ENCODE measurements around the gene IQCE.

The IQCE gene

GRCh38 chr7:2604608-2605174 is 45.9 kb downstream of the IQCE start:
- H3K4me1 ChIP-seq (ENCODE audit: control insufficient read depth, low read length) = peaks cover 11% of the 10 kb centered on the region
- no peaks in the 10 kb centered on the region for H3K9me2 ChIP-seq (replicated peaks; ENCODE audit: control insufficient read depth, low read length)
- peaks cover 5% of the 10 kb centered on the region; the same call in 1 of the 2 replicates for H3F3A ChIP-seq (ENCODE audit: control insufficient read depth, insufficient read depth)
- no peak overlapping the region for H3K4me3 ChIP-seq (ENCODE audit: low read length)
- no peaks in the 10 kb centered on the region; the same call in 1 of the 2 replicates for H4K20me1 ChIP-seq (ENCODE audit: control insufficient read depth, insufficient read depth, low read depth, low read length)
- no peaks in the 10 kb centered on the region for H3K36me3 ChIP-seq (ENCODE audit: control insufficient read depth, low read length)
- no peak overlapping the region for H3K27ac ChIP-seq (ENCODE audit: low read depth, low read length)
- H3K27me3 ChIP-seq (ENCODE audit: control insufficient read depth, low read length) = no peaks in the 10 kb centered on the region
- no peak overlapping the region for H3K4me2 ChIP-seq (ENCODE audit: low read length)
- no peaks in the 10 kb centered on the region for H3K79me2 ChIP-seq (ENCODE audit: control insufficient read depth, low read length)
- no peaks in the 10 kb centered on the region for H3K9me3 ChIP-seq (ENCODE audit: control insufficient read depth, insufficient read depth, low read length)
- no peak for TF ChIP-seq CTCF (IDR thresholded peaks at IDR 0.05; ENCODE audit: low read depth, low read length, poor library complexity, severe bottlenecking)
- no peak for TF ChIP-seq EZH2phosphoT487 (IDR thresholded peaks at IDR 0.05; ENCODE audit: borderline replicate concordance, low read length)

DNA sequence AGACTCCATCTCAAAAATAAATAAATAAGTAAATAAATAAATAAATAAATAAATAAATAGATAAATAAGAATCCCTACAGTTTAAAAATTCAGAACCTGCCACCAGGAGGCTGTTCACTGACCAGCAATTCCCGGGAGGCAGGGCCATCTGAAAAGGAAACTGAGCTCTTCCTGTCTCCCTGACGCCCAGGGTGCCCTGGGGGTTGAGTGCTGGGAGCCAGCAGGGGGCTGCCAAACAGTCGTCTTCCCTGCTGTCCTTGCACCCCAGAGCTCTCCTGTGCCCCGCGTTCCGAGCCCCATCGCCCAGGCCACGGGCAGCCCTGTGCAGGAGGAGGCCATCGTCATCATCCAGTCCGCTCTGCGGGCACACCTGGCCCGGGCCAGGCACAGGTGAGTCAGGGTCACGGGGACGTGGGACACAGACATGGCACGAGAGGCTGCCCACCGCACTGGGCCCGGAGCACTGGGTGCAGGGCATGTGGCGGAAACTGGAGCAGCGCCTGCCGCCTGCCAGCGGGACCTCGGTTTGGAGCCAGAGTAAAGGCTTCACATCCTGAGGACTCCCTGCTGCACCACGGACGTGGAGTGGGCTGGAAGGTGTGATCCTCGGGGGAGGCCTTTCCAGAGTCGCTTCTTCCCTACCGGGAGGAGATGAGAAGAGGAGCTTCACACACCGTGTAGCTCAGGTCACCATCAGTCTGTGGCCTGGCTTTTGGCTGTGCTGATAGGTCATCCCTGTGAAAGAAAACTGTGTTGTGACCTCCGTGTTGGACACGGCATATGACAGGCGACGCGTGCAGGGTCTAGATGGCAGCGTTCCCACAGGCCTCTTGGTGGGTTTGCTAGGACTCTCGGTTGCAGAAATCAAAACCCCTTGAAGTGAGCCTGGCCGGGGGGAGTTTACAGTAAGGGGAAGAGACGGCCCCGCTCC is 47.1 kb downstream of the IQCE start:
- no peaks in the 10 kb centered on the region; the same call in 1 of the 2 replicates for H4K20me1 ChIP-seq (ENCODE audit: control insufficient read depth, insufficient read depth, low read depth, low read length)
- no peak overlapping the region for H3K4me2 ChIP-seq (ENCODE audit: low read length)
- H3K9me3 ChIP-seq (ENCODE audit: control insufficient read depth, insufficient read depth, low read length) = no peaks in the 10 kb centered on the region
- peaks cover 11% of the 10 kb centered on the region for H3K4me1 ChIP-seq (ENCODE audit: control insufficient read depth, low read length)
- no peak overlapping the region for H3K27ac ChIP-seq (ENCODE audit: low read depth, low read length)
- H3K36me3 ChIP-seq (ENCODE audit: control insufficient read depth, low read length) = no peaks in the 10 kb centered on the region
- H3F3A ChIP-seq (ENCODE audit: control insufficient read depth, insufficient read depth) = peaks cover 5% of the 10 kb centered on the region; the same call in 1 of the 2 replicates
- H3K9me2 ChIP-seq (replicated peaks; ENCODE audit: control insufficient read depth, low read length) = no peaks in the 10 kb centered on the region
- no peak for TF ChIP-seq CTCF (IDR thresholded peaks at IDR 0.05; ENCODE audit: low read depth, low read length, poor library complexity, severe bottlenecking)
- TF ChIP-seq EZH2phosphoT487 (IDR thresholded peaks at IDR 0.05; ENCODE audit: borderline replicate concordance, low read length) = no peak
- no peaks in the 10 kb centered on the region for H3K79me2 ChIP-seq (ENCODE audit: control insufficient read depth, low read length)
- H3K27me3 ChIP-seq (ENCODE audit: control insufficient read depth, low read length) = no peaks in the 10 kb centered on the region
- H3K4me3 ChIP-seq (ENCODE audit: low read length) = no peak overlapping the region

DNA sequence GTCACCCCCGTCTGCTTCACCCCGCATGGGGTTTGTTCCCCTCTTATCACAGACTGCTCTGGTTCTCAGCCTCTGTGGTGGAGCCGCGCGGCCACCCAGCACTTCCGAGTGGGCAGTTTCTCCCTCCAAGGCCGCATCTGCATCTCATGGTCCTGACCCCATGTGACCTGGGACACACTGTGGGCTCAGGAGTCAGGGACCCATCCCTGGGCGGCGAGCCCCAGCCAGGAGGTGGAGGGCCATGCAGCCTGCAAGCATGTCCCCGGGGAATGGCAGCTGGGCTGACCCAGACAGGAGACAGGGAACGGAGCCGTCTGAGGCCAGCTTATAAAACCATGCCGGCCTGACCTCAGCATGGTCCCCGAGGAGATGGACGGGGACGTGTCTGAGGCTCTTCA is 47.8 kb downstream of the IQCE start:
- H4K20me1 ChIP-seq (ENCODE audit: control insufficient read depth, insufficient read depth, low read depth, low read length) = no peaks in the 10 kb centered on the region; the same call in 1 of the 2 replicates
- H3K9me2 ChIP-seq (replicated peaks; ENCODE audit: control insufficient read depth, low read length) = no peaks in the 10 kb centered on the region
- H3F3A ChIP-seq (ENCODE audit: control insufficient read depth, insufficient read depth) = peaks cover 5% of the 10 kb centered on the region; the same call in 1 of the 2 replicates
- TF ChIP-seq CTCF (IDR thresholded peaks at IDR 0.05; ENCODE audit: low read depth, low read length, poor library complexity, severe bottlenecking) (no peak), EZH2phosphoT487 (IDR thresholded peaks at IDR 0.05; ENCODE audit: borderline replicate concordance, low read length) (no peak)
- no peak overlapping the region for H3K27ac ChIP-seq (ENCODE audit: low read depth, low read length)
- no peaks in the 10 kb centered on the region for H3K79me2 ChIP-seq (ENCODE audit: control insufficient read depth, low read length)
- no peak overlapping the region for H3K4me3 ChIP-seq (ENCODE audit: low read length)
- H3K36me3 ChIP-seq (ENCODE audit: control insufficient read depth, low read length) = no peaks in the 10 kb centered on the region
- no peaks in the 10 kb centered on the region for H3K9me3 ChIP-seq (ENCODE audit: control insufficient read depth, insufficient read depth, low read length)
- no peaks in the 10 kb centered on the region for H3K27me3 ChIP-seq (ENCODE audit: control insufficient read depth, low read length)
- no peak overlapping the region for H3K4me2 ChIP-seq (ENCODE audit: low read length)
- H3K4me1 ChIP-seq (ENCODE audit: control insufficient read depth, low read length) = peaks cover 11% of the 10 kb centered on the region

Data from DOHH2 (cell line).